ENCODE results near the gene ZSCAN22.

Gene ZSCAN22

GRCh38 chr19:58380037-58380661, 53.4 kb downstream of the ZSCAN22 start:
- DNase-seq: no peak

- peak; percentile 100 for DNase-seq
Measured at GRCh38 chr19:58380662-58381459, 54.1 kb downstream of the ZSCAN22 start, which contains the start of gene ZNF837. Gene ZNF837 (minus strand): TSS chr19:58381030. CDS start chr19:58369332, 11,698 bp downstream.

- no peak for DNase-seq
Measured at GRCh38 chr19:58381460-58382212, 54.8 kb downstream of the ZSCAN22 start.

- no peak for DNase-seq
Measured at GRCh38 chr19:58382997-58383603, 56.3 kb downstream of the ZSCAN22 start.

- no peak for DNase-seq
Measured at GRCh38 chr19:58385313-58385890, 58.6 kb downstream of the ZSCAN22 start.

- DNase-seq: no peak
Measured at GRCh38 chr19:58385891-58386575, 59.2 kb downstream of the ZSCAN22 start.

GRCh38 chr19:58386576-58387337, 60.0 kb downstream of the ZSCAN22 start, which contains the start of gene RPS5:
Gene RPS5 (plus strand): TSS chr19:58387269. CDS start chr19:58388138, 869 bp downstream.
- peak; percentile 97 for DNase-seq

- no peak for DNase-seq
Measured at GRCh38 chr19:58387338-58388174, 60.8 kb downstream of the ZSCAN22 start.

- no peak for DNase-seq
Measured at GRCh38 chr19:58388175-58388526, 61.4 kb downstream of the ZSCAN22 start.
